Left cardiac atrium (tissue), 4 donors: ENCODE results near the gene CTDSPL. TPM values are rescaled to one million over a fixed set of nuclear protein-coding genes. Genes with fewer than 3 reads are reported as not detected.
A peak's percentile ranks its signal among the peaks of the same experiment; 100 is the strongest.

Experiments used
- ATAC-seq, 2 donors: fragments of 200-7000 bp; cut with Tn5 transposase; one replicate each; pipeline ENCODE4 v1.9.1; 2020; ENCODE audit warnings: mild to moderate bottlenecking in 2 of 2, moderate library complexity in 2 of 2
- DNase-seq: peaks from one replicate; pipeline ENCODE4 v3.0.0-alpha.2; 2020
- intact Hi-C, 2 donors: fragments of 100-400 bp; cut with DNase I; formaldehyde crosslinking; loops; one replicate each; pipeline versions ENCODE4 v1.14.1 to v1.15.1; 2022 to 2023
- total RNA-seq, 2 donors: library from RNA; stranded (reverse); fragmentation: NEBNext Ultra II Directional; extraction: Animal tissue kit (Norgen Biotek cat#: 25700); gene quantifications; one replicate each; pipeline ENCODE4 v1.2.1, GENCODE V29; 2021
- donor health status: DM: no; HTN: yes; CAD: no.
- donor health status: DM: no; HTN: yes; CAD: no; lungs with severe emphysema.
- donor health status: DM: yes; HTN: yes; CAD: no.
- donor health status: Dilated cardiomyopathy.

CTDSPL gene
- total RNA-seq, 2 donors from 2014 or later: 46.4 to 50.2 TPM

- no peak for DNase-seq
- intact Hi-C loops: no loop called here
Measured at GRCh38 chr3:37905987-37906674, 44.5 kb downstream of the CTDSPL start.

GRCh38 chr3:37906734-37907282 lies 45.1 kb downstream of the CTDSPL start:
- ATAC-seq: no peak
- intact Hi-C loops: no loop called here
- DNase-seq: no peak

More at GRCh38 chr3:37905987-37906674, 44.5 kb downstream of the CTDSPL start:
- ATAC-seq: peak; percentile 70 to 72

GRCh38 chr3:37907371-37907770 lies 45.7 kb downstream of the CTDSPL start:
- no peak for ATAC-seq

GRCh38 chr3:37907906-37908305 lies 46.2 kb downstream of the CTDSPL start:
- ATAC-seq (no peak), DNase-seq (no peak)
- intact Hi-C loops: no loop called here

More at GRCh38 chr3:37907371-37907770, 45.7 kb downstream of the CTDSPL start:
- intact Hi-C loops: no loop called here
- DNase-seq: no peak

- ATAC-seq (peak in 1 of 2 donors; percentile 34), DNase-seq (no peak)
- intact Hi-C loops: no loop called here
Measured at GRCh38 chr3:37909067-37909911, 47.6 kb downstream of the CTDSPL start.

GRCh38 chr3:37910671-37911400 lies 49.2 kb downstream of the CTDSPL start:
- intact Hi-C loops: no loop called here
- ATAC-seq (peak in 1 of 2 donors; percentile 12), DNase-seq (no peak)

- intact Hi-C loops: no loop called here
- ATAC-seq (no peak), DNase-seq (no peak)
Measured at GRCh38 chr3:37912052-37912733, 50.5 kb downstream of the CTDSPL start.

- DNase-seq (no peak), ATAC-seq (no peak)
- intact Hi-C loops: no loop called here
Measured at GRCh38 chr3:37913522-37913921, 51.8 kb downstream of the CTDSPL start.

GRCh38 chr3:37916685-37917084 lies 55.0 kb downstream of the CTDSPL start:
- no peak for ATAC-seq

GRCh38 chr3:37918627-37919026 lies 56.9 kb downstream of the CTDSPL start:
- DNase-seq (no peak), ATAC-seq (no peak)
- intact Hi-C loops: no loop called here

More at GRCh38 chr3:37916685-37917084, 55.0 kb downstream of the CTDSPL start:
- intact Hi-C loops: no loop called here
- DNase-seq: no peak

- DNase-seq (no peak), ATAC-seq (no peak)
- intact Hi-C loops: no loop called here
Measured at GRCh38 chr3:37920156-37920699, 58.5 kb downstream of the CTDSPL start.

- intact Hi-C loops: no loop called here
- DNase-seq (no peak), ATAC-seq (peak in 1 of 2 donors; percentile 54)
Measured at GRCh38 chr3:37921025-37921424, 59.3 kb downstream of the CTDSPL start.

- DNase-seq: no peak
- peak; percentile 55 to 82 for ATAC-seq
- intact Hi-C loops: no loop called here
Measured at GRCh38 chr3:37922721-37923568, 61.3 kb downstream of the CTDSPL start.

- intact Hi-C loops: no loop called here
- DNase-seq (no peak), ATAC-seq (no peak)
Measured at GRCh38 chr3:37923569-37924040, 61.9 kb downstream of the CTDSPL start.

- intact Hi-C loops: no loop called here
- no peak for DNase-seq
- ATAC-seq: peak in 1 of 2 donors; percentile 16
Measured at GRCh38 chr3:37924453-37924852, 62.8 kb downstream of the CTDSPL start.

GRCh38 chr3:37925157-37925556 lies 63.5 kb downstream of the CTDSPL start:
- ATAC-seq: no peak
- intact Hi-C loops: no loop called here
- no peak for DNase-seq

- intact Hi-C loops: no loop called here
- DNase-seq: no peak
- ATAC-seq: no peak
Measured at GRCh38 chr3:37926611-37927010, 64.9 kb downstream of the CTDSPL start.

GRCh38 chr3:37930495-37930894 lies 68.8 kb downstream of the CTDSPL start:
- intact Hi-C loops: no loop called here

More at GRCh38 chr3:37930495-37930894, 68.8 kb downstream of the CTDSPL start:
- DNase-seq (no peak), ATAC-seq (no peak)
